Natural killer cell (primary cell): Measurements from ENCODE around the gene ARL4A. TPM values are rescaled to one million over a fixed set of nuclear protein-coding genes. Genes with fewer than 3 reads are reported as not detected.

Experiments used
- ATAC-seq, 3 donors: fragments of 150-1000 bp in 2 of 3; fragments of 200-7000 bp in 1 of 3; cut with Tn5 transposase; 1 replicate in 1 of 3; 2 replicates in 2 of 3; pipeline ENCODE4 v1.10.0; 2021; ENCODE audit warnings: mild to moderate bottlenecking in 2 of 3, moderate library complexity in 2 of 3
- DNase-seq, 2 donors: peaks; one replicate each; pipeline versions ENCODE4 v3.0.0 to v3.0.0-alpha.2; 2013 to 2021; ENCODE audit warnings: mixed read lengths in 1 of 2
- H3K27ac ChIP-seq: one replicate; pipeline ENCODE4 v1.5.1; 2013; ENCODE audit warnings: mild to moderate bottlenecking, low read length
- H3K27me3 ChIP-seq: one replicate; pipeline ENCODE4 v1.6.1; 2013; ENCODE audit warnings: low read length; ENCODE audit not compliant: control insufficient read depth, insufficient read depth
- H3K36me3 ChIP-seq: one replicate; pipeline ENCODE4 v1.6.1; 2013; ENCODE audit warnings: low read length; ENCODE audit not compliant: control insufficient read depth, insufficient read depth
- H3K4me1 ChIP-seq: one replicate; pipeline ENCODE4 v1.6.1; 2013; ENCODE audit warnings: low read length; ENCODE audit not compliant: control insufficient read depth, insufficient read depth
- H3K4me3 ChIP-seq: one replicate; pipeline ENCODE4 v1.5.1; 2013; ENCODE audit warnings: low read length
- H3K9me3 ChIP-seq: one replicate; pipeline ENCODE4 v1.6.1; 2013; ENCODE audit warnings: low read length; ENCODE audit not compliant: control insufficient read depth, insufficient read depth
- H3K27ac Mint-ChIP-seq, 2 donors: one replicate each; pipeline ENCODE4 v1.8.0; 2022; ENCODE audit warnings: mild to moderate bottlenecking in 2 of 2, mixed read lengths in 2 of 2, moderate library complexity in 1 of 2
- H3K27me3 Mint-ChIP-seq, 2 donors: one replicate each; pipeline ENCODE4 v1.8.0; 2022; ENCODE audit warnings: low read depth in 2 of 2, mixed read lengths in 2 of 2
- H3K36me3 Mint-ChIP-seq: one replicate; pipeline ENCODE4 v1.8.0; 2022; ENCODE audit warnings: mixed read lengths
- H3K4me1 Mint-ChIP-seq, 2 donors: one replicate each; pipeline ENCODE4 v1.8.0; 2022; ENCODE audit warnings: mixed read lengths in 2 of 2
- H3K4me3 Mint-ChIP-seq: one replicate; pipeline ENCODE4 v1.8.0; 2022; ENCODE audit warnings: mild to moderate bottlenecking, moderate library complexity, mixed read lengths
- H3K9me3 Mint-ChIP-seq, 2 donors: one replicate each; pipeline ENCODE4 v1.8.0; 2022; ENCODE audit warnings: mixed read lengths in 2 of 2
- CTCF ChIP-seq: fragments of 200-600 bp; IDR thresholded peaks from one replicate; pipeline ENCODE4 v1.8.0; 2022; ENCODE audit warnings: antibody characterized with exemption
- WGBS: methylation state at CpG from one replicate; pipeline ENCODE4 v1.1.7; 2013; ENCODE audit warnings: missing lambda C conversion rate; ENCODE audit not compliant: insufficient coverage; 5-methylcytosine and 5-hydroxymethylcytosine counted together
- intact Hi-C: fragments of 100-400 bp; cut with micrococcal nuclease; formaldehyde crosslinking; loops from one replicate; pipeline ENCODE4 v1.14.2; 2022
- total RNA-seq, 4 donors: library from RNA; stranded (reverse); fragments of 120-200 nt in 1 of 4; gene quantifications; one replicate each; pipeline versions ENCODE4 v1.2.3 to v1.2.4, GENCODE V29; 2013 to 2022

Gene ARL4A
- total RNA-seq, 3 donors from 2014 or later (not counting 1 experiment from before 2014, with no cell fraction given): 54.7 to 81.4 (median 55.5) TPM

- no peak overlapping the region for H3K4me3 Mint-ChIP-seq
Observed at GRCh38 chr7:12684733-12685132, 2.7 kb upstream of the ARL4A start.

DNA sequence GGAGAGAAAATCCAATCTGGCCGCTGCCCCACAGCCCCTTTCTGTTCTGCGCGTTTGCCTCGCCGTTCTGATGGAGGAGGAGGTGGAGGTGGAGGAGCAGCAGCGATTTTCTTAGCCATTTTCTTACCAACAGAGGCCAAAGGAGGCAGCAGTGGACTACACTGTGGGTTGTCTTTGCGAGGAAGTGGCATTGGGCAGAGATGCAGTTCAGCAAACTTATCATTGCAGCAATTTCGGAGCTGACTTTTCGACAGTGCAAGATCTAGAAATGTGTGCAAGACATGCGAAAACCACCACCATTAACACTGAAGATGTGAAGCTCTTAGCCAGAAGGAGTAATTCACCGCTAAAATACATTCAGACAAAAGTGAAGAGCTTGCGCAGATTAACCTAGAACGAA, 1.9 kb upstream of the ARL4A start:
- DNase-seq (peak; percentile 25 to 75), ATAC-seq (peak in 1 of 3 donors; percentile 19)
- peak overlapping the region; percentile 96 to 99 for H3K27ac Mint-ChIP-seq
- H3K4me1 Mint-ChIP-seq: peaks cover 17 to 28% of the 10 kb centered on the region in 2 donors
- H3K27ac ChIP-seq: peak overlapping the region; percentile 97
- no peaks in the 10 kb centered on the region for H3K36me3 Mint-ChIP-seq
- peaks cover 16% of the 10 kb centered on the region for H3K4me1 ChIP-seq
- peak overlapping the region; percentile 90 for H3K4me3 Mint-ChIP-seq
- intact Hi-C loops: loop anchor here (5.0 kb wide), 2 partner anchors 473 to 1167 kb away; partner anchors contain the start of gene TMEM106B
- H3K9me3 ChIP-seq: no peaks in the 10 kb centered on the region
- H3K9me3 Mint-ChIP-seq: peaks cover 0 to 2% of the 10 kb centered on the region in 2 donors
- H3K27me3 Mint-ChIP-seq: no peaks in the 10 kb centered on the region
- H3K4me3 ChIP-seq: no peak overlapping the region
- peak; percentile 47 for TF ChIP-seq CTCF
- WGBS: 72% methylated on average over 13 of the region's 13 CpGs
- H3K36me3 ChIP-seq: no peaks in the 10 kb centered on the region
- no peaks in the 10 kb centered on the region for H3K27me3 ChIP-seq

More at GRCh38 chr7:12684733-12685132, 2.7 kb upstream of the ARL4A start:
- Mint-ChIP-seq H3K27me3 (no peaks in the 10 kb centered on the region), H3K36me3 (no peaks in the 10 kb centered on the region), H3K4me1 (peaks cover 17 to 27% of the 10 kb centered on the region in 2 donors), H3K9me3 (peaks cover 0 to 2% of the 10 kb centered on the region in 2 donors), H3K27ac (peak overlapping the region in 1 of 2 donors; percentile 96)
- peak in 1 of 2 donors; percentile 6 for DNase-seq
- 88% methylated on average over 19 of the region's 19 CpGs for WGBS
- H3K36me3 ChIP-seq: no peaks in the 10 kb centered on the region
- intact Hi-C loops: loop anchor here (5.0 kb wide), 2 partner anchors 472 to 1168 kb away; partner anchors contain the start of gene TMEM106B
- H3K4me1 ChIP-seq: peaks cover 16% of the 10 kb centered on the region
- H3K27ac ChIP-seq: peak overlapping the region; percentile 97
- ATAC-seq: no peak
- TF ChIP-seq CTCF: no peak
- H3K9me3 ChIP-seq: no peaks in the 10 kb centered on the region
- H3K27me3 ChIP-seq: no peaks in the 10 kb centered on the region
- H3K4me3 ChIP-seq: no peak overlapping the region

DNA sequence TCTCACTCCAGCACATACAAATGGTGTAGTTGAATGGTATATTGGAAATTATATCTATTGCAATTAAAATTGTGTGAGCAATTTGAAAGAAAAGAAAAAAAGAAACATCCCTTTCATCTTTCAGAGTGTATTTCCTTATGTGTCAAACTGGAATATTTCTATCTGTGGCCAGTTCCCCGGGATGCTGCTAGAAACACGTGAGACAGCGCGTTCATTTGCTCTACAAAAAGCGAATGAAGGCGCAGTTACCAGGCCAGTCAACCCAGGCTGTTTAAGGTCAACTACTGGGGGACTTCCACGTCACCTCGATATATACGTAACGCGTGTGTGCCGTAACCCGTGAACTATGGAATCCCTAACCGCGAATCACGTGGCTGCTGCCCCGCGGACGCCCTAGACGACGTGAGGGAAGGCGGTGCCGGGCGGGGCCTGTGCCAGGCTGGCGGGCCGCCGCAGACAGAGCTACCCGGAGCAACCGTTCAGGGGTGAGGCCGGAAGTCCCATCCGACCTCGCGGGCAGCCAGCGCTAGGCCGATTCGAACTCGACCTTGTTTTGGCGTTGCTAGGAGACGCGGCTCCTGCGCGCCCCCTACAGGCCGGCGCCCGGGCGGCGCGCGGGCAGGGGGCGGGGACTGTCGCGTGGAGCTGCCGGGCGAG, 1.1 kb upstream of the ARL4A start:
- H3K27ac Mint-ChIP-seq: peak overlapping the region; percentile 96 to 99
- no peaks in the 10 kb centered on the region for H3K36me3 Mint-ChIP-seq
- no peaks in the 10 kb centered on the region for H3K27me3 ChIP-seq
- TF ChIP-seq CTCF: peak; percentile 98
- H3K36me3 ChIP-seq: no peaks in the 10 kb centered on the region
- no peaks in the 10 kb centered on the region for H3K27me3 Mint-ChIP-seq
- H3K9me3 ChIP-seq: no peaks in the 10 kb centered on the region
- intact Hi-C loops: loop anchor here (1.0 to 5.0 kb wide), 3 partner anchors 429 to 1166 kb away; partner anchors contain the start of gene TMEM106B
- peak; percentile 98 to 99 for DNase-seq
- H3K4me3 Mint-ChIP-seq: peak overlapping the region; percentile 90
- peaks cover 17 to 28% of the 10 kb centered on the region in 2 donors for H3K4me1 Mint-ChIP-seq
- peak overlapping the region; percentile 84 for H3K4me3 ChIP-seq
- 6% methylated on average over 54 of the region's 54 CpGs for WGBS
- peaks cover 16% of the 10 kb centered on the region for H3K4me1 ChIP-seq
- peak overlapping the region; percentile 97 for H3K27ac ChIP-seq
- H3K9me3 Mint-ChIP-seq: peaks cover 0 to 2% of the 10 kb centered on the region in 2 donors
- ATAC-seq: peak; percentile 81 to 96 (median 87)
